Activated naive CD8-positive, alpha-beta T cell treated with anti-CD3 and anti-CD28 coated beads for 36 hours (primary cell): ENCODE data around the gene CTXN2. TPM values are rescaled to one million over a fixed set of nuclear protein-coding genes. Genes with fewer than 3 reads are reported as not detected.

Experiments used
- DNase-seq: peaks from one replicate; pipeline ENCODE4 v3.0.0; 2021
- H3K27ac Mint-ChIP-seq: one replicate; pipeline ENCODE4 v1.8.0; 2022; ENCODE audit warnings: mild to moderate bottlenecking, moderate library complexity, mixed read lengths
- H3K27me3 Mint-ChIP-seq: one replicate; pipeline ENCODE4 v1.8.0; 2022; ENCODE audit warnings: mild to moderate bottlenecking, mixed read lengths
- H3K36me3 Mint-ChIP-seq: one replicate; pipeline ENCODE4 v1.8.0; 2021; ENCODE audit warnings: mild to moderate bottlenecking, mixed read lengths
- H3K4me1 Mint-ChIP-seq: one replicate; pipeline ENCODE4 v1.8.0; 2021; ENCODE audit warnings: mixed read lengths
- H3K4me3 Mint-ChIP-seq: one replicate; pipeline ENCODE4 v1.8.0; 2022; ENCODE audit warnings: mild to moderate bottlenecking, moderate library complexity, mixed read lengths
- H3K9me3 Mint-ChIP-seq: one replicate; pipeline ENCODE4 v1.8.0; 2022; ENCODE audit warnings: mixed read lengths
- total RNA-seq, 2 experiments: library from RNA; stranded (reverse); gene quantifications; one replicate each; pipeline ENCODE4 v1.2.3, GENCODE V29; 2021

The CTXN2 gene
- total RNA-seq = not detected

GRCh38 chr15:48191574-48192225 is at the start of gene CTXN2:
Gene CTXN2, plus strand, starts transcription at chr15:48191665. Its CDS starts 9,636 bp downstream, at chr15:48201301.
- H3K4me3 Mint-ChIP-seq = no peak within 1 kb of the TSS
- DNase-seq = no peak
- H3K9me3 Mint-ChIP-seq = peaks cover 3% of the 10 kb centered on the region
- peaks cover 4% of the 10 kb centered on the region for H3K4me1 Mint-ChIP-seq
- no peaks in the 10 kb centered on the region for H3K36me3 Mint-ChIP-seq
- H3K27me3 Mint-ChIP-seq = peaks cover 61% of the 10 kb centered on the region
- no peak within 1 kb of the TSS for H3K27ac Mint-ChIP-seq

GRCh38 chr15:48143856-48144255 is 47.6 kb upstream of the CTXN2 start:
- peaks cover 13% of the 10 kb centered on the region for H3K36me3 Mint-ChIP-seq
- no peak overlapping the region for H3K4me3 Mint-ChIP-seq
- H3K27ac Mint-ChIP-seq = no peak overlapping the region
- no peaks in the 10 kb centered on the region for H3K27me3 Mint-ChIP-seq
- H3K9me3 Mint-ChIP-seq = no peaks in the 10 kb centered on the region
- no peak for DNase-seq
- H3K4me1 Mint-ChIP-seq = peaks cover 2% of the 10 kb centered on the region

DNA sequence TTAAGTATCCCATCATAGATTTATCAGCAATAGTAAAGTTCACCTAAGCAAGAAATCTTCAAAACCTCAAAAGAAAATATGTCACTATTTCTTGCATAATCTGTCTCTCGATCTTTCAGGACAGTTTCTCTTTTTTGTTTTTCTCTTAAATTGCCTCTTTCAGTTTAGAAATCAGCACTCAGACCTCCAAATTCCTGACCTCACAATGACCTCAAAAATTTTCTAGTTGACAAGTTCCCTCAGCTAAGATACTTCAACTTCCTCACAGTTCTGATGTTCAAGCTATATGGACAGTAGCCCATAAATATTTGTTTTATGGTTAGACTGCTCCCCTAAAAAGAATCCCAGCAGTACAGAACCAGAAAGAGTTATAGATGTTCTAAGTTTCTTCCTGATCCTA is 46.6 kb upstream of the CTXN2 start:
- Mint-ChIP-seq H3K36me3 (peaks cover 20% of the 10 kb centered on the region), H3K4me1 (peaks cover 2% of the 10 kb centered on the region), H3K27ac (no peak overlapping the region)

GRCh38 chr15:48145923-48146322 is 45.5 kb upstream of the CTXN2 start:
- Mint-ChIP-seq H3K36me3 (peaks cover 22% of the 10 kb centered on the region), H3K9me3 (no peaks in the 10 kb centered on the region), H3K27ac (no peak overlapping the region)

More for the DNA sequence above, 46.6 kb upstream of the CTXN2 start:
- H3K4me3 Mint-ChIP-seq = no peak overlapping the region
- no peak for DNase-seq
- H3K9me3 Mint-ChIP-seq = no peaks in the 10 kb centered on the region
- H3K27me3 Mint-ChIP-seq = no peaks in the 10 kb centered on the region

GRCh38 chr15:48147358-48147757 is 44.1 kb upstream of the CTXN2 start:
- Mint-ChIP-seq H3K27ac (no peak overlapping the region), H3K4me1 (peaks cover 2% of the 10 kb centered on the region), H3K27me3 (no peaks in the 10 kb centered on the region), H3K36me3 (peaks cover 24% of the 10 kb centered on the region), H3K9me3 (no peaks in the 10 kb centered on the region), H3K4me3 (no peak overlapping the region)
- no peak for DNase-seq

More at GRCh38 chr15:48145923-48146322, 45.5 kb upstream of the CTXN2 start:
- Mint-ChIP-seq H3K4me1 (peaks cover 2% of the 10 kb centered on the region), H3K27me3 (no peaks in the 10 kb centered on the region), H3K4me3 (no peak overlapping the region)
- no peak for DNase-seq

DNA sequence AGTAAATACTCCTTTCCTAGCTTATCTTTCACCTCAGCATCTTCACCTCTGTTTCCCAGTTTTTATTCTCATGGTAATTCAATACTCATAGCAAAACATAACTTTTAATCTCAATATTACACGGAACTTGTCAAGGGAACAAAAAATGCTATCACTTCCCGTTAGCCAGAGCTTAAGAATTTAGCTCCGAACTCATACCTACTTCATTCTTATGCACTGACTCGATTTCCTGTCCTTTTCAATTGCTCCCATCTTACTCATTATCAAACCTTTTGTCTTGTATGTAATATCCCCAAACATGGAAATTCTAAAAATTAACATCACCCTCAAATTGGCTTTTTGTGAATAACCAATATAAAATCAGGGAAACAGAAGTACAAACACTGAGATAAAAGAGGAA is 41.6 kb upstream of the CTXN2 start:
- Mint-ChIP-seq H3K4me1 (peaks cover 2% of the 10 kb centered on the region), H3K36me3 (peaks cover 27% of the 10 kb centered on the region), H3K27ac (no peak overlapping the region), H3K27me3 (no peaks in the 10 kb centered on the region), H3K4me3 (no peak overlapping the region), H3K9me3 (no peaks in the 10 kb centered on the region)
- no peak for DNase-seq

DNA sequence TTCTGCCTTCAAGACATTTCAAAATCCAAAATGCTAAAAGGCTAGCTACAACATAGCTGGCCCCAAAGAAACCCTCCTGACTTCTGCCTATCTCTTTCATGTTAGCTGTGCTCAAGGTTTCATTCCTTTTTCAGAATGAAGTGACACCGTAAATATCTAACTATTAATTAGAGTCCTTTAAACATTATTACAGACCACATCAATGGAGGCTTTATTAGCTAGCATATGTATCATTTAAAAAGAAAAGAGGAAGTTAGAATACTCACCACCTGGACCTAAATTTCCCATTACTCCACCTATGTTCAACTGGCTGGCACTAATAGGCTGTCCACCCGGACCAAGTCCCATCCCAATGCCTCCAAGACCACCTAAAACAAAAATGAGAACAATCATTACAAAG is 37.9 kb upstream of the CTXN2 start:
- H3K27me3 Mint-ChIP-seq = no peaks in the 10 kb centered on the region
- no peak overlapping the region for H3K27ac Mint-ChIP-seq
- DNase-seq = no peak
- no peaks in the 10 kb centered on the region for H3K4me1 Mint-ChIP-seq
- H3K9me3 Mint-ChIP-seq = no peaks in the 10 kb centered on the region
- H3K4me3 Mint-ChIP-seq = no peak overlapping the region
- H3K36me3 Mint-ChIP-seq = peaks cover 26% of the 10 kb centered on the region

DNA sequence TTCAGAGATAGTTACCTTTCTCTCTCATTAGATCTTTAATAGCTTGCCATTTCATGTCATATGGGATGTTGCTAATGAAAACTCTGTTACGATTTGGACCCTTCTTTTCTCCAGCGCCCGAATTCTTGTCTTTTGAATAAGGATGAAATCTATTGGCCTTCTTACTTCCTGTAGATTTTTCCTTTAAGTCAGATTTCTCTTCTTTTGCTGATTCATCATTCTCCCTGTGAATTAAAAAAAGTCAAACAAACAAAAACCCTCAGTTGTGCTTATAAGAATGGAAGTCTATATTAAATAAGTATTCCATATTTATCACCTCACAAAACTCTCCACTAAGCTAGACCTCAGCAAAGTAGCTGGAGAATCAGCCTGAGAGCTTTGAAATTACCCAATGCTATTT is 22.8 kb upstream of the CTXN2 start:
- Mint-ChIP-seq H3K4me1 (no peaks in the 10 kb centered on the region), H3K27ac (no peak overlapping the region), H3K9me3 (peaks cover 6% of the 10 kb centered on the region), H3K36me3 (peaks cover 24% of the 10 kb centered on the region), H3K27me3 (no peaks in the 10 kb centered on the region), H3K4me3 (no peak overlapping the region)
- no peak for DNase-seq

- H3K4me3 Mint-ChIP-seq = no peak overlapping the region
- peaks cover 35% of the 10 kb centered on the region for H3K36me3 Mint-ChIP-seq
- H3K9me3 Mint-ChIP-seq = peaks cover 6% of the 10 kb centered on the region
- DNase-seq = no peak
- H3K27me3 Mint-ChIP-seq = no peaks in the 10 kb centered on the region
- H3K4me1 Mint-ChIP-seq = peaks cover 5% of the 10 kb centered on the region
- no peak overlapping the region for H3K27ac Mint-ChIP-seq
These were observed 20.5 kb upstream of the CTXN2 start for GRCh38 chr15:48170981-48171380.

- Mint-ChIP-seq H3K4me1 (peaks cover 17% of the 10 kb centered on the region), H3K27ac (no peak overlapping the region), H3K27me3 (no peaks in the 10 kb centered on the region), H3K36me3 (peaks cover 24% of the 10 kb centered on the region), H3K9me3 (peaks cover 6% of the 10 kb centered on the region), H3K4me3 (no peak overlapping the region)
- no peak for DNase-seq
These were observed 16.3 kb upstream of the CTXN2 start for GRCh38 chr15:48175126-48175525.

DNA sequence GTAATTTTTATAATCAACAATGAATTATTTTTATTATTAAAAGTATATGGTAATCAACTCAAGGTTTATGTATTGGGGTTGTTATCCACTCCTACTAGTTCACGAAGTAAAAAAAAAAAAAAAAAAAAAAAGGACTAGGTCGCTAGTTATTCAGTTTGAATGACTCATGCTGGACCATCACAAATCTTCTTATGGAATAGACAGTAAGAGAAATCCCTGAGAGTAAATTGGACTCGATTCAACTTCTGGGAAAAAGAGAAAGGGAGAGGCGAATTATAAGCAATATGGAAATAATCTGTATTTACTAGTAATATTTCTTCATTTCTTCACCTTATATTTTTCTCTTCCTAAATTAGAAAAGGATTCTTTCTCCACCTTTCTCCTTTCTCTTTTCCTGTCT is 15.4 kb upstream of the CTXN2 start:
- H3K36me3 Mint-ChIP-seq = peaks cover 21% of the 10 kb centered on the region
- DNase-seq = no peak
- H3K27ac Mint-ChIP-seq = no peak overlapping the region
- H3K27me3 Mint-ChIP-seq = peaks cover 6% of the 10 kb centered on the region
- H3K4me3 Mint-ChIP-seq = no peak overlapping the region
- H3K4me1 Mint-ChIP-seq = peaks cover 17% of the 10 kb centered on the region
- peaks cover 6% of the 10 kb centered on the region for H3K9me3 Mint-ChIP-seq

DNA sequence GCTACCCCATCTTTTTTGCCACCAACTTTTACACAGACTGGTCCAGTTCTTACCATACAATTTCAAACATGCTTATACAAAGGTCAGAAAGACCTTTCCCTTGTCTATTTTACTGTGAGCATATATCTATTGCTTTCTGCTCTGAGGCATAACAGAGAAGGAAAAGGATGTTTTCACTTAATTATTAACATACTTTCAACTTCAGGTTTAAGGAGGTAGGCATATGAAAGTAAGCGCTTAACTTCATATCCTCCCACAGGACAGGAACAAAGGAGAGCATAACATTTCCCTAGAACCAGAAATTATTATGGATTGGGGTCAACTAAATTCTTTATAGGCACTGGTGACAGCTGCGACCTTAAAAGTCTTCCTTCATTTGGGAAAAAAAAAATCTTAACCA is 14.5 kb upstream of the CTXN2 start:
- Mint-ChIP-seq H3K9me3 (peaks cover 6% of the 10 kb centered on the region), H3K27ac (peak overlapping the region; percentile 85), H3K4me1 (peaks cover 17% of the 10 kb centered on the region), H3K4me3 (peak overlapping the region; percentile 87), H3K36me3 (peaks cover 20% of the 10 kb centered on the region), H3K27me3 (peaks cover 7% of the 10 kb centered on the region)
- no peak for DNase-seq

DNA sequence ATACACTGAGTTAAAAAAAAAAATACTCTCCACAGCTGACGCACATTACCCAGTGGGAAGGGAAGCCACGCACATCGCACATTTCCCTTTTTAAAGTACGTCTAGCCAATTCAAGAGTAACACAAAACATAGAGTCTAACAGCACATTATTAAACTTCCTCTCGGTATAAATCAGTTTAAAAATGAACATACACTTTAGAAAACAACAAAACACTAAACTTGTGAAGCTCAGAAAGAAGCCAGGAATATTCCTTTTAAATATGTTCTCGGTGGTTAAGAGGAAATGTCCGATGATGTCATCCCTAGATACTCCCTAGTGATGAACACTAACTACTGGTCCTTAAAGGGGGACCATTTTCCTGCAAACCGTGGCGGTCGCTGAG is 14.1 kb upstream of the CTXN2 start:
- Mint-ChIP-seq H3K9me3 (peaks cover 4% of the 10 kb centered on the region), H3K27ac (peak overlapping the region; percentile 85), H3K4me3 (peak overlapping the region; percentile 87), H3K36me3 (peaks cover 20% of the 10 kb centered on the region), H3K4me1 (peaks cover 17% of the 10 kb centered on the region), H3K27me3 (peaks cover 11% of the 10 kb centered on the region)
- DNase-seq = no peak

DNA sequence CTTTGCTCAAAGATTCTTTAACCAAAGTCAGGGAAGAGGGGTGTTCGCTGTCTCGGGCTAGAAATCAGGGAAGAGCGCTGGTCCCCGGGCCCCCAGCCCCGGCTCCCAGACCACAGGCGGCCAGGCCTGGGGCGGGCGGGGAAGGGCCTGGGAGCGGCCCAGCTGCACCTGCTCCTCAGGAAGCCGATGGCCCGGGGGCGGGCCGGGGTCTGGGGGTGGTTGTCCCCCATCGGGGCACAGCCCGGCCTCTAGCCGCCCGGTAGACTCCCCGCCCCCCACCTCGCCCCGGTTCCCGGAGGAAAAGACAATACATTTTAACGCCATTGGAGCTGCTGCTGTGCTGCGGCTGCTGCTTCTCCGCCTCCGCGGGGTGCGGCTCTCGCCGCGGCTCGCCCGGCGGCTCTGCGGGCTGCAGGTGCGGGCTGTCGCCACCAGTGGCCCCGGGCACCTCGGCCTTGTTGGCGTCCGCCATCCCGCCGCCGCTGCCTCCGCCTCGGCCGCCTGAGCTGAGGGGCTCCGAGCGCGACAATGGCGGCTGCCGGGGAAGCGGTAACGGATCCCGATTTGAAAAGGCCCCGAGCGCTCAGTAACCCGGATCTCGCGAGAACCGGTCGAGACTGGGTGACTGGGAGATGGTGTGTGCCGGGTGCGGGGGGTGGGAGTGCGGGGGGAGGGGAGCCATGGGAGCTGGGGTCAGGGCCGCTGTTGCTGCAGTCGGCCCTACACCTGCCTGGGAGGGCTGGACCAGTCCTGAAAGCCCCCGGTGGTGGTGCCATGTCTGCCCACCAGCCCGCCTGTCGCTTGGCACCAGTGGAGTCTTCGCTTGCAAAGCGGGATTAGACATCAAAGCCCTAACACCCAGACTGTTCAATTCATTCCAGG is 13.5 kb upstream of the CTXN2 start, which contains the start of gene MYEF2:
TSS of gene MYEF2 (minus strand) at position 530 of the 882 bp plus-strand sequence. CDS start at position 472, 58 bp downstream.
- Mint-ChIP-seq H3K4me3 (peak within 1 kb of the TSS; percentile 87), H3K36me3 (peaks cover 18% of the 10 kb centered on the region), H3K9me3 (peaks cover 3% of the 10 kb centered on the region), H3K4me1 (peaks cover 17% of the 10 kb centered on the region), H3K27me3 (peaks cover 11% of the 10 kb centered on the region), H3K27ac (peak within 1 kb of the TSS; percentile 85)
- peak; percentile 77 for DNase-seq

DNA sequence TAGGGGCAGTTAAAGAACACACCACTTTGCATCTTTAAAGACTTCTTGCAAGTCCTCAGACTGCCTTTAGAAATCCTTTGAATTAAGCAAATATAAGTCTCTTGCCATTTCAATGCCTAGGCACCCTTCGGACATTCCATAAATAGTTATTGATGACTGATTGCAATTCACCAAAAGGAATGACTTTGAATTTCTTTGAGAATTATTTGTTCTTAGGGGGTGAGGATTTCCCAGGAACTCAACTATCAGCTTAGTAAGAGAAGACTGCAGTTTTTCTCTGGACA is 12.9 kb upstream of the CTXN2 start:
- H3K4me1 Mint-ChIP-seq = peaks cover 17% of the 10 kb centered on the region
- peaks cover 14% of the 10 kb centered on the region for H3K36me3 Mint-ChIP-seq
- no peak overlapping the region for H3K27ac Mint-ChIP-seq
- H3K9me3 Mint-ChIP-seq = peaks cover under 1% of the 10 kb centered on the region
- H3K4me3 Mint-ChIP-seq = peak overlapping the region; percentile 22
- DNase-seq = no peak
- peaks cover 11% of the 10 kb centered on the region for H3K27me3 Mint-ChIP-seq
